Brain pericyte (primary cell): ENCODE measurements around the gene KHNYN.
"Not testable (repeated sequence)": the region's sequence is repeated elsewhere in the genome, so short reads cannot be mapped to it uniquely, and the experiment has no call there.

ENCODE experiments used
- DNase-seq: peaks from one replicate; pipeline ENCODE4 v3.0.0-alpha.2; 2012; ENCODE audit warnings: low read depth, low spot score

KHNYN gene

DNA sequence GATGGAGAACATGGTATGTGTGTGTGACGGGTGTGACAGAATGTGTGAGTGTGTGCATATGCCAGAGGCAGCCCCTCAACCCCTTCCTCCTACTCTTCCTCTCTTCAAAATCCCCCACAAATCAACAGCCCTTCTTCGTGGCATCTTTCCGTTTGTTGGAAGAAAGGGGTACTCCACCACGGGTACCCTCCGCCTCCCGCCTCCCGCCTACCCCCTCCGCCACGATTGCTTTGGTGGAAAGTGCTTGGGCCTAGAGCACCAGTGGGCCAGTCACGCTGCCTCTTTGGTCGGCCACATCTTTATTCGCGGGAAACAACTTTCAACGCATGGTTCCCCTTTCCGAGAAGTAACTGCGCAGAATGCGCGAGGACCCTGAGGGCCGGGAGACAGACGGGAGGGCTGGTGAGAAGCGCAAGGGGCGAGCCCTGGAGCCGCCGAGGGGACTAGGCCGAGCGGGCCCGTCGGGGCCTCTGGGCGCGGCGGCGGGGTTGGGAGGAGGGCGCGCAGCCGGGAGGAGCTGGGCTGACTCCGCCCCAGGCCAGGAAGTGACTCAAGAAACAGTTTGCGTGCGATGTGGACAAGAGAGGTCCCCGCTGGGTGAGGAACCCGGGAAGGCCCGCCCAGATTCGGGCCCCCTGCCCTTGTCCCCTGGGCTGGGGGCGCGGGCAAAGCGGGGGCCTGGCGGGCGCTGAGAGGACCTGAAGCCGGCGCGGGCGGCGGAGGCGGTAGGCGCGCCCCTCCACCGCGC is at the start of gene KHNYN, which contains the start of gene CBLN3:
TSS of gene KHNYN (plus strand) at position 560 of the 748 bp plus-strand sequence. CDS start 777 bp downstream, outside the sequence.
TSS of gene CBLN3 (minus strand) at position 274 of the 748 bp plus-strand sequence. CDS start 614 bp downstream, outside the sequence.
- no peak for DNase-seq

DNA sequence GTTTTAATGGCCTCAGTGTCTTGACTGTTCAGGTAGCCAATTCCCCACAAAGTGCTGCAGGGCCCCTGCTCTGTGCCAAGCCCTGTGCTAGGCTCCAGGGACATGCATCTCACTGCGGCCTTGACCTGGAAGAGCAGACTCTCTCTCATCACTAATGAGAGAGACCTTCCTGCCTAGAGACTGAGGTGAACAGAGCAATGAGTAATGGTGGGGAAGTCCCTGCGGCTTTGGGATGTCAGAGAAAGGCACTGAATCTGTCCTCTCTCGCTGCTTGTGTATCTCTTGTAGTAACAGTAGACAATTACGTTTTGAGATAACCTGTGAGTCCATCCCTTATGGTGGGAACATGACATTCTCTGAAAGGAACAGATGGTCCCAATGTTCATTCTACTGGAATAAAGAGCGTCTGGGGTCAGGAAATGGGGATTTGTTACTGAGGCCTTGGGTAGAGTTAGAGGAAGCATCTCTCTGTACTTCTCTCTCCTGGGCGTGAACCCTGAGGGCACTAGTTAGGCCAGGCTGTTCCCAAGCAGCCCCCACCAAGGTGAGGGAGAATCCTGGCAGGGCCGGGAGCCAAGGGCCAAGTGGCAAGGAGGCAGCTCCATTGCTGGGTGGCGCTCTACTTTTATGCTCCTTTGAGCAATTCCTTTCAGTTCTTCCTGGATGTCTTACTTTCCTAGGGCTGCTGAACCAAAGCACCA is 48.2 kb upstream of the KHNYN start:
- no peak for DNase-seq

DNA sequence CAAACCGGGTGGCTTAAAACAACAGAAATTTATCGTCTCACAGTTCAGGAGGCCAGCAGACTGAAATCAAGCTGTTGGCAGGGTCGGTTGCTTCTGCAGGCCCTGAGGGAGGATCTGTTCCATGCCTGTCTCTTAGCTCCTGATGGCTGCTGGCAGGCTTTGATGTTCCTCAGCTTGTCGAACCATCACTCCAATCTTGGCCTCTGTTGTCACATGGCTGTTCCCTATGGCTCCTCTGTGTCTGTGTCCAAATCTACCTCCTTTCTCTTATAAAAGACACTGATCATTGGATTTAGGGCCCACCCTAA is 47.7 kb upstream of the KHNYN start:
- no peak for DNase-seq

DNA sequence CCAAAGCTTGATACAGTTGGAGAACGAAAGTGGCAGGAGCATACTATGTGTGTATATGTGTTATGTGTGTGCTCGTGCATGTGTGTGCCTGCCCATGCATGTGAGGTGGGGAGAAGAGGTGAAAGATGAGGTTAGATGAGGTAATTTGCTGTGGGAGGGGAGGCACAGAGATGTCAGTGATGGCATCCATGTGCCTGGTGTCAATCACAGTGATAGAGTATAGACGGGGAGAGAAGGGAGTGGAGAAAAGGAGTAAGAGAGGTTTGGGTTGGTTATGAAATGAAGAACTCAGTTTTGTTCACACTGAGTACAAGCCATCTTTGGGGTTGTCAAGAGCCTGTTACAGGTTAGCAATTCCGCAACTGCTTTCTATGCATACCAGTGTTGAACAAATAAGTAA is 45.6 kb upstream of the KHNYN start:
- DNase-seq: no peak

DNA sequence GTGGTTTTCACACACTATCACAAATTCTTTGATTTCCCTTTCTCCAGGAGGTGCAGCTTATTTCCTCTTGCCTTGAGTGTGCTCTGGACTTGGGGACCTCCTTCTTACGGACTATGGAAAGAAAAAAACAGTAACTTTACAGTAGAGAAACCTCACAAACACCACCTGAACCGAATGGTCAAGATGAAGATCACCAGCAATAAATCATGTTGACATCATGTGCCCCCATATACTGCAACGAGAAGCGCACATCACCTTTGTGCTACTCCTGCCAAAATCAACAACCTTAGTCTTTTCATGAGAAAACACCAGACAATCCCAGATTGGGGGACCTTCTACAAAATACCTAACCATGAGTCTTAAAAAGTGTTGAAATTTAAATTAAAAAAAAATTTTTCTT is 44.2 kb upstream of the KHNYN start:
- no peak for DNase-seq

DNA sequence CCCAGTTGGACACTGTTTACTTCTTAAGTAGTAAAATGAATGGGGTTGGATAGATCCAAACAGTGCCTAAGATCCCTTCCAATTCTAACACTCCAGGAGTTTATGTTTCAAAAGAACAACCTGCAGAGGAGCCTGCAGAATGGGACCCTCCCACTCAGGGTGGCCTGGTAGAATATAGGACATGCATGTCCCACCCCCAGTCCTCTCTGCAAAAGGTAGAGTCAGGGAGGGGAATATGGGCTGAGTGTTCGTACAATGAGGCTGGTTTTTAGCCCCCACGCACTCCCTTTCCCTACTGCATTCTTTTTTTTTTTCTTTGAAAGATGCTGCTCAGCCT is 42.8 kb upstream of the KHNYN start:
- no peak for DNase-seq

DNA sequence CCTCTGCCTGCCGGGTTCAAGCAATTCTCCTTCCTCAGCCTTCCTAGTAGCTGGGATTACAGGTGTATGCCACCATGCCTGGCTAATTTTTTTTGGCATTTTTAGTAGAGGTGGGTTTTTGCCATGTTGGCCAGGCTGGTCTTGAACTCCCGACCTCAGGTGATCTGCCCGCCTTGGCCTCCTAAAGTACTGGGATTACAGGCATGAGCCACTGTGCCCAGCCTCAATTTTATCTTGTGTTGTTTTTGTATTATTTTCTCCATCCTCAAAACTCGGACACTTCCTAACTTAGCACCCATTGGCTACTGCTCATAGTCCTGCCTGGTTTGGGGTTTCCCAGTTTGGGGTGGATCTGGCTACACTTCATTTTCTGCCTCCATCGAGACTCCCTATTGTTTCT is 42.2 kb upstream of the KHNYN start:
- not testable (repeated sequence) for DNase-seq

DNA sequence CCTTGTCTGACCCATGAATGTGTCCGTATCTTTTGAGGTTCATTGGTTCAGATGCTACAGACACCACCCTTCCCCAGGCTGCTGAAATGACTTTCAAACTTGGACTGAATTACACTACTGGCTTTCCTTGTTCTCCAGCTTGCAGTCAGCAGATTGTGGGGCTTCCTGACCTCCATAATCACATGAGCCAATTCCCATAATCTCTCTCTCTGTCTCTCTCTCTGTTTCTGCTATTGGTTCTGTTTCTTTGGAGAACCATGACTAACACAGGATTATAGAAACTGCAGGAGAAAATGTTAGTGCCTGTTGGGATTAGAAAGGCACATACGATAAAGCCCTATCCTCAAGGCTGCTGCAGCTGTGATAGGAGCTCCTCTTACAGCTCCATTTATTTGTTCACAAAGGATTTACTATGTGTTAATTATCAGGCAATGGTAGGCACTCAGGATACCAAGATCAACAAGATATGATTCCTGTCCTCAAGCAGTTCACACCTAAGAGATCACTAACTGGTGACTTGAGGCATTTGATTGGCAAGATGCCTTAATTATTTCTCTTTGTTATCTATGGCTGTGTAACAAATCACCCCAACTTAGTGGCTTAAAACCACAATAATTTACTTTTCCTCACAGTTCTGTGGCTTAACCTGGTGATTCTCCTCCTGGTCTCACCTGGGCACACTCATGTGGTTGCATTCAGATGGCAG is 41.1 kb upstream of the KHNYN start:
- no peak for DNase-seq

DNA sequence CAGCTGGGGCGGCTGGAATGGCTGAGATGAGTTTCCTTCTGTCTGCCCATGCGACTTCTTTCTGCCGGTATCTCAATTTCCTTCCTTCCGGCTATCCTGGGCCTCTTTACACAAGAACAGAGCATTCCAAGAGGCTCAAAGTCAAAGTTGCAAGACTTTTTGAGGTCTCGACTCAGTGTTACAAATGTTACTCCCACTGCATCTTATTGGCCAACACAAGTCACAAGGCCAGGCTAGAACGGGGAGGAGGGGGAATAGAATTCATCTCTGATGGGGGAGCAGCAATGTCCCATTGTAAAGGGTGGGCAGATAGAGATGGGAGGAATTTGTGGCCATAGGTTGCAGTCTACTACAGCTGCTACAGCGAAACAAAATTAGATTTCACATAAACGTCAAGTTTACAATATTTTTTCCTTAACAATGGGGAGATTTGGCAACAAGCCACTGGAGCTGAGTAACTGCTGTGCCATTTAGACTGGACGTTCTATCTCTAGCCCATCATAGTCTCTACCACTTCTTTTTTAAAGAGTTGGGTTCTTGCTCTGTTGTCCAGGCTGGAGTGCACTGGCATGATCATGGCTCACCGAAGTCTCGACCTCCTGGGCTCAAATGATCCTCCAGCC is 40.4 kb upstream of the KHNYN start:
- DNase-seq: no peak

DNA sequence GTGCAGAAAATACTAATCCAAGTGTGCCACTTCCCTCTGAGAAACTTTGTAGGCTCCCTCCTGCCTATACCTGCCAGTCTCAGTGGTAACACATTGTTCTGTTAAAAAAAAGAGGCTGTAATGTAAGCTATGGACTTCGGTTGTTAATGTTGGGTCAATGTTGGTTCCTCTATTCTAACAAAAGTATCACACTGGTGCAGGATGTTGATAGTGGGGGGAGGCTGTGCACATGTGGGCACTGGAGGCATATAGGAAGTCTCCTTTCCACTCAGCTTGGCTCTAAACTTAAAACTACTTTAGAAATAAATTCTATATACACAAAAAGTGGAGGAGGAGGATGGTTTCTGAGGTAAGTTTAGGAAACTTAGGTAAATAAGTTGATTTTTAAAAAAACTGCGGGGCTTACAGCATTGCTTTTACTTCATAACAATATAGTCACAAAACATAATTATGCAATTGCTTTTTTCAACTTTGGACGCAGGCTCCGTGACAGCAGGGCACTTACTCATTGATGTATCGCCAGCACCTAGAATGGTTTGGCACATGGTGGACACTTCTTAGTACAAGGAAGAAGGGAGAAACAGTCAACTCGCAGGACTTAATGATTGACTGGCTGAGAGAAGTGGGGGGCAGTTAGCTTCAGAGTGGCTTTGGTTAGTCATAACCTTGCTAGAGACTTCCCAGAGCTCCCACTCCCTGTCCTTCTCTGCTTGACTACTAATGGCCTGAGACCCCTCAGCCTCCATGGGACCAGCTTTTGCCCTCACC is 38.9 kb upstream of the KHNYN start:
- DNase-seq: no peak

DNA sequence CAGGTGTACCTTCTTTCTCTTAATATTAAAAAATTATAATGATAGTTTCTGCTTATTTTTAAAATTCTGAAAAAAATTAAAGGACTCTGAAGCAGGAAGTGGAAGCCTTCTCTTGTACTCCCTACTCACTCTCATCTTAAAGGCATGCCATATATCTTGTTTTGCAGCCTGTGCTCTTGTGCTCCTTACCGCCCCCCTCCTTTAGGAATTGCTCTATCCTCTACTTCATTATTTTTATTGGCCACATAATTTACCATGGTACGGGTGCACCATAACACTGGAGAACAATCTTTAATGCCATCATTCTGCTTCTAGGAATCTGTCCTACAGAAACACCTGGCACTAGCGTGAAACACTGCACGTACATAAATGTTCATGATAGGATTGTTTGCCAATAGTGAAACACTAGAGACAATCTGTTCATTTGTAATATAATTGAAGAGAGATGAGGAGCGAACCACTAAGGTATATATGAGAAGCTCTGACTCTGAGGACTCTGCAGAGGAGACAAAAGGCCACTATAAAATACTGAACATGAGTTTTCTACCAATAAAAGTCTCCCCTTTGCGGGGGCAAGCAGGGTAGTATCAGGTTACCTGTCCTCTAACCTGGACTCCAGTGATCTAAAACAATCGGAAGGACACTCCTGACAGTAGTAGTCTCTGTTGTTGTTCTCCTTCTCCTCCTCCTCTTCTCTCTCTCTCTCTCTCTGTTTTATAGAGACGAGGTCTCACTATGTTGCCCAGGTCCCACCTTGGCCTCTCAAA is 37.2 kb upstream of the KHNYN start:
- no peak for DNase-seq

DNA sequence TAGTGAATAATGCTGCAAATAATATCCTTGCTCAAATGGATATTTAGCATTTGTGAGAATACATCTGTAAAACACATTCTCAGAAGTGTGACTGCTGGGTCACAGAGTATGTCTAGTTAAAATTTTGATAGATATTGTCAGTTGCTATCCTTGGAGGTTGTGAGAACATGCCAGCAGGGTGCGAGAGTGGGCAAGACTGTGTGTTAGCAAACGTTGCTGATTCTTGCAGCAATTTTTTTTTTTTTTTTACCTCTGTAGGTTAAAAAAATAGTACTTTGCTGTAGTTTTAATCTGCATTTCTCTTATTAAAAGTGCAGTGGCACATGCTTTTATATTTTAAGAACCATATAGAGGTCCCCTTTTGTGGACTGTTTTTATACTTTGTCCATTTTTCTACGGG is 35.5 kb upstream of the KHNYN start:
- no peak for DNase-seq

DNA sequence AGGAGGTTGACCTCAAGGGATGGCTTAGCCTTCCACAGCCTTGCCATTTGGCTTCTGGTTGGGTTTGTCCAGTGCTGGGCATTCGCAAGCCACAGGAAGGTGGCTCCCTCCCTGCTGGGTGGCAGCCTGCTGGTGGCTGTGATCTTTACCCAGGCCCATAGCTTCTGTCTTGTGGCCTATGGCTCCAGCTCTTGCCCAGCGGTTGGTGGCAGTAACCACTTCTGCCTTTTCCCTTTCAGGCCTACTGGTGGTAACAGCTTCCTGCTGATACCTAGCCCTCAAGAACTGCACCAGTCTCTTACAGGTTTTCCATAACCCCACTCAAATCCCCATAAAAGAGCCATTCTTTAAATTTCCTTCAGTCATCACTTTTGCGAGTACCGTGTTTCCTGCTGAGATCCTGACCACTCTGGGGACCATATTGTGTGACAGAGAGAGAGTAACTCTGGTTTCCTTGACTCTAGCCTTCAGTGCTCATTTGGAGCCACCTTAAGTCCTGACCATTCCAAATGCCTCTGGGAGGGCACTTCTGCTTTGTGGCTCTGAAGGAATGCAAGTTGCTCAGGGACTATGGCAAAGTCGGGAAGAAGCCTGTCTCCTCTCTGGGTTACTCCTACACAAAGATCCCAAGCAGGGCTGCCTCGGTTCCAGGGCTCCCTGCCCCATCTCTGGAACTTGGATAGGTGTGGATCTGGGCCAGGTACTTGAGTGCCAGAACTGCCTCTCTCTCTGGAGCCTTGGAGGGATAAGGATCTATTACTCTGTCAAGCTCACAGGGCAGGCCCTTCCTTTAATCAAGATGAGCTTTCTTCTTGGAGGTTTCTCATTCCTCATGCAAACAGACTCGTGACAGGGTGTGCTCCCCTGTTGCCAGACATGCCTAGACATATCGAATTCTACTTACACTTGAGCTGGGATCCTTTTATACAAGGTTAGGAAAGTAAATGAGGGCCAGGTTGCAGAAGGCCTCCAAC is 33.9 kb upstream of the KHNYN start:
- DNase-seq: no peak

DNA sequence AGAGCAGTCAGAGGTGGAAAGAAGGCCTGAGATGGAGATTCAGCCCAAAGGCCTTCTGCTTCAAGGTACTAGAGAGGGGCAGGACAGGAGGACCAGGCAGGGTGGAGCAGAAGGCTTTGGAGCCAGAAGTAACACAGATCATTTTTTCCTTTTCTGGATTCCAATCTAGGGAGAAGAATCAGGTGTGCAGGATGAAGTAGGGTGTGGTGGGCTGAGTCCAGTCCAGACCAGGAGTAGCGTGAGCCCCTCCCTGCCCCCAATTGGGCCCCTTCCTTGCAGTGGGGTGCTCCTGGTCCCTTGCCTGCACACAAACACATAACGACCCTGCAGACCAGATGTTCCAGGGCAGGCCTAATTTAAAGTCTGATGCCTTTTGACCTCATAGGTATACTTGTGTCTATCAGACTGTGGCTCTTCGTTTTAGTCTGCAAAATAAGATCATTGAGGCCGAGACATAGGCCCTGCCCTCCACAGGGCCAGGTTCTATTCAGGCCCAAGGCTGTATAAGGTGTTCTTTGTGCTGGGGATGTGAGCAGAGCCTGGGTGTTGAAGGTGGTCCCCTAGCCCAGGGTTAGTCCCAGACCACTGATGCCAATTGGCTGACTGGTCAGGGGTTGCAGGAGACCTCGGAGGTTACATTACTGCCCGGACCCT is 32.0 kb upstream of the KHNYN start:
- no peak for DNase-seq

DNA sequence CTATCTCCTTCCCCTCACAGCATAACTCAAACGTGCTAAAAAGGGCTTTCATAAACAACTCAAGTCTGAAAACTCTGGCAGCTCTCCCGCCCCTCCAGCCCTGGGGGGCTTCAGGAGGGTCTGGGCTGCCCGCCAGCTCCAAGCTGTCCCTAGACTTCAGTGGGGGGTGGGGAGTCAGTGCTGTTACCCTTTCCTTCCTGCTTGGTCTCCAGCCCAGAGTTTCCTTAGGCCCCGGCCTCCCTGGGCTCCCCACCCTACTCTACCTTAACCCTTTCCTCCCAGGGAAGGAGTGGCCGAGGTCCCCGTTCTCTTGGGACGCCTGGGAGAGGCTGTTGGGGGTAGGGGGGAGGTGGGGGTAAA is 31.5 kb upstream of the KHNYN start:
- no peak for DNase-seq

DNA sequence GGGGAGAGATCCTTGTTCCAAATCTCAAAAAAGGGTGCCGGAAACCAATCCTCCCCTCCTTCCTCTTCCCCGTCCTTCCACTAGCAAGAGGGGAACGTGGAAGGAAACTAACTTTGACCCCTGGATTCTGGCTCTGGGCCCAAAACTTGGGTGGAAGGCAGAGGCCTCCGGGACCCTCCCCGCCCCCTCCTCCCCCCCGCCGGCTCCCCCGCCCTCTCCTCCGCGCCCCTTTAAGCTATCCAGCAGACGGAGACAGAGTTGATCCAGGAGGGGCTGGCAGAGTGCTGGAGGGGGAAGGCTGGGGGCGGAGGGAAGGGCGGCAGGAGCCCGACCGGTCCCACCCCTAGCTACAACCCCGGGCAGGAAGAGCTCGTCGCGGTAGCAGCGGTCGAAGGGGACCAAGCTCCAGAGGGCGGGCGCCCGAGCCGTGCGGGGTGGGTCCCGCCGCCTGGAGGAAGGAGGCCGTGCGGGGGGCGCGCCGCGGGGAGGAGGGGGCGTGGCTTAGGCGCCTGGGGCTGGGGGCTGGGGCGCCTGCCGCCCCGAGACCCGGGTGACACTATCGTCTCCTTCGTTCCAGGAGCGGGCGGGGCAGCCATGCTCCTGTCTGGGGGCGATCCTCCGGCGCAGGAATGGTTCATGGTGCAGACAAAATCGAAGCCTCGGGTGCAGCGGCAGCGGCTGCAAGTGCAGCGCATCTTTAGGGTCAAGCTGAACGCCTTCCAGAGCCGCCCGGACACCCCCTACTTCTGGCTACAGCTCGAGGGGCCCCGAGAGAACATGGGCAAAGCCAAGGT is 30.9 kb upstream of the KHNYN start, which contains the start of gene NYNRIN:
TSS of gene NYNRIN (plus strand) at position 351 of the 794 bp plus-strand sequence. CDS start at position 595, 244 bp downstream.
- DNase-seq: no peak

DNA sequence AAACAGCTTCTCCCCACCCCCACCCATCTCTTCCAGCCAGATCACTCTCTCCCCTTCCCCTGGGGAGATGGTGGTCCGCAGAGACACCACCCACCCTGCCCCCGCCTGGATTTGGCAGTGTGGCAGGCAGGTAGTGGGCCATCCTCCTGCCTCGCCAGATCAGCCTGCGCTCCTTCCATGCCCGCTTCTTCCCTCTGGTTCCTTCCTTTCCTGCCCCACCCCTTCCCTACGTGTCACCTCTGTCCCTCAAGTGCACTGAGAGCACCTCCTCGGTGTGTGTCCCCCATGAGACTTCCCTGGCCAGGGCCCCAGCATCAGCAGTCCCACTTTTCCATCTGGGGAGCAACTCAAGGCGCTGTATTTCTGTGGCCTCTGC is 30.3 kb upstream of the KHNYN start:
- no peak for DNase-seq

DNA sequence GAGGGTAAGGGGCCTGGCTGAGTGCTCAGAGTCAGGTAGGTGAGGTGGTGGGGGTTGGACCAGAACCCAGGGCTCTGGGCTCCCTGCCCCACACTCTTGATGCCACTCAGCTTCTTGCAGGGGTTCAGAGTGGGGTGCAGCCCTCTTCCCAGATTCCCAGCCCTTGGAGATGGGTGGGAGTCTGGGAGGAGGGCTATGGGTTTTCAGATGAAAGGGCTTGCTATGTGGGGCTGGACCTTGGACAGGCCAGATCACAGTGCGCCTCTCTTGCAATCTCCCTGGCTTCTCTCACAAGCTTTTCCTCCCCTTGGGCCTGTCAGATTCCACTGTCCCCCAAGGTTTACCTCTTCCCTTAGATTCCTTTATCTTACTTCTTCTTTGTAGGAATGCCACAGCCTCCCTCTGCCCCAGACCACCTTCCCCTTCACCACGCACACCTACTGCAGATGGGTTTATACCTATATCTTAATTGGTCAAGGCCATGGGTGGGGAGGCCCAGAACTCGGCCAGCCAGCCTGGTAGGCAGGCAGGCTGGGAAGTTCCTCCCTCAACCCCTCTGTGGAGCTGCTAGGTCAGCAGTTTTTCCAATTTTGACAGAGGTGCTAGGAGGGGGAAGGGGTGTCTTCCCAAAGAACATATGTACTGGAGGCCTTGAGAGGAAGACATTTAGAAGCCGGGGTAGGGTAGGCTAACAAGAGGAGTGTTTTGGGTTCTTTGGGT is 29.6 kb upstream of the KHNYN start:
- DNase-seq: no peak
